Gastrocnemius medialis (tissue), 4 donors: Measurements from ENCODE around the gene CRYGN.

Experiments
- CTCF ChIP-seq, 5 experiments: fragments of 450-650 bp in 3 of 5; fragments of 200-600 bp in 2 of 5; sonication (generic) in 2 of 5; IDR thresholded peaks in 4 of 5; conservative IDR thresholded peaks in 1 of 5; 1 replicate in 4 of 5; 2 replicates in 1 of 5; pipeline ENCODE4 v1.5.1; 2016 to 2019; ENCODE audit warnings: antibody characterized with exemption in 5 of 5, mild to moderate bottlenecking in 3 of 5, moderate library complexity in 3 of 5
- POLR2A ChIP-seq, 2 donors: fragments of 450-650 bp; IDR thresholded peaks; one replicate each; pipeline ENCODE4 v1.6.1; 2017; ENCODE audit warnings: antibody characterized with exemption in 2 of 2, mild to moderate bottlenecking in 2 of 2, moderate library complexity in 2 of 2

GRCh38 chr7:151435103-151435916 lies 4.6 kb downstream of the CRYGN start:
- TF ChIP-seq CTCF (IDR thresholded peaks at IDR 0.05 in 4 of 5, conservative IDR thresholded peaks at IDR 0.05 in 1 of 5) (no peak), POLR2A (IDR thresholded peaks at IDR 0.05) (no peak)
